MG63 (cell line): Measurements from ENCODE around the gene GLB1L3. TPM values are rescaled to one million over a fixed set of nuclear protein-coding genes. Genes with fewer than 3 reads are reported as not detected.

Experiments used
- DNase-seq: peaks from one replicate; pipeline ENCODE4 v3.0.0-alpha.2; 2020
- H3K27me3 ChIP-seq: fragments of 250-450 bp; sonication (Bioruptor Pico); 2 replicates; pipeline ENCODE4 v1.5.1; 2020; ENCODE audit warnings: mild to moderate bottlenecking, moderate library complexity
- H3K36me3 ChIP-seq: fragments of 250-450 bp; sonication (Bioruptor Pico); 2 replicates; pipeline ENCODE4 v1.5.1; 2020; ENCODE audit warnings: mild to moderate bottlenecking, moderate library complexity
- H3K4me3 ChIP-seq: fragments of 250-450 bp; sonication (Bioruptor Pico); 2 replicates; pipeline ENCODE4 v1.5.1; 2020; ENCODE audit warnings: mild to moderate bottlenecking, moderate library complexity
- H3K9me3 ChIP-seq: fragments of 250-450 bp; sonication (Bioruptor Pico); 2 replicates; pipeline ENCODE4 v1.5.1; 2020; ENCODE audit warnings: mild to moderate bottlenecking, moderate library complexity
- total RNA-seq: library from RNA; depleted of rRNA; stranded (reverse); fragments of >200 nt; shearing (Covaris generic); gene quantifications from 2 replicates; pipeline ENCODE4 v1.2.3, GENCODE V29; 2014; ENCODE audit warnings: low replicate concordance; rRNA removed

The GLB1L3 gene
- total RNA-seq, result not detected in 2 replicates

GRCh38 chr11:134275534-134276395, at the start of gene GLB1L3:
Gene GLB1L3, plus strand, starts transcription at chr11:134276379. Its CDS starts 362 bp downstream, at chr11:134276741.
- Histone ChIP-seq H3K9me3 (no peaks in the 10 kb centered on the region), H3K27me3 (peaks cover 29% of the 10 kb centered on the region), H3K36me3 (no peaks in the 10 kb centered on the region), H3K4me3 (peak within 1 kb of the TSS; percentile 24)
- peak; percentile 35 for DNase-seq

DNA sequence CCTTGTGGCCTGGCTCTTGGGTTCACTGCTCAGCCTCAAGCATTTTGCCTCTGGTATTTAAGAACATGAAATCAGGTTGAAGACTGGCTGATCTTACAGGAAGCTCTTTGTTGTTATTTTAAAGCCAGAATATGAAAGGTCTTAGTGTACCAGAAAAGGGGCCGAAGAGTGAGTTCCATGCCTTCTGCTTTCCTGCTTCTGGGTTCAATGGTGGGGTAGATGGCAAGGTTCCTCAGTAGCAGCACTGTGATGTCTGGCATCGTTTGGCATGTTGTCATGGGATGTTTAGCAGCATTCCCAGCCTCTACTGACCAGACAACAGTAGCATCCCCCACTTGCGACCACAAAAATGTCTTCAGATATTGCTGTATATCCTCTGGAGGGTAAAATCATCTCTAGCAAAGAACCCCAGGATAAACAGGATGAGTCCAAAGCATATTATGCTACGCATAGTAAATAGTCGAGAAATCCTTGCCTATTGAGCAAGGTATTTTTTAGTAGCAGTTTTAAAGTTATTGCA, 49.3 kb upstream of the GLB1L3 start:
- no peaks in the 10 kb centered on the region for H3K9me3 ChIP-seq
- no peak overlapping the region for H3K4me3 ChIP-seq
- DNase-seq, result no peak

DNA sequence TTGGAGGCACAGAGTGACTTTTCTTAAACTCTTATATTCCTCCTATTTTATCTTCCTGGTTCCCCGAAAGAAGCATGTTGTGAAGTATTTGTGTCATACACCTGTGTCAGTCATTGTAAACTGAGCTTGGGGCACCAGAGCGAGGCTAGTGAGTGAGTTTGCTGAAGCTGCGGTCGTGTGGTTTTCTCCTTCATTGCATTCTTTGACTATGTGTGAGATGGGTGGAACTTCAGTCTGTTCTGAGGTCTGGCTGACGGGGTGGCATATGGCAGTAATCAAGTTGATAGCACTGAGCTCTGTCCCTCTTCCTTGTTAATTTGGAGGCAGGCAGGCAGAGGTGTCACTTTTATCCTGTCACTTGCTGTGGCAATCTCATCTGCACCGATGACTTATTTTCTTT, 47.6 kb upstream of the GLB1L3 start:
- no peaks in the 10 kb centered on the region for H3K9me3 ChIP-seq
- DNase-seq, result no peak

More for the DNA sequence above, 49.3 kb upstream of the GLB1L3 start:
- Histone ChIP-seq H3K36me3 (peaks cover 20% of the 10 kb centered on the region), H3K27me3 (no peaks in the 10 kb centered on the region)

GRCh38 chr11:134229126-134229790, 46.9 kb upstream of the GLB1L3 start:
- no peaks in the 10 kb centered on the region for H3K9me3 ChIP-seq
- peak; percentile 24 for DNase-seq
- no peaks in the 10 kb centered on the region for H3K27me3 ChIP-seq
- peaks cover 8% of the 10 kb centered on the region for H3K36me3 ChIP-seq
- no peak overlapping the region for H3K4me3 ChIP-seq

More for the DNA sequence above, 47.6 kb upstream of the GLB1L3 start:
- H3K36me3 ChIP-seq, result peaks cover 8% of the 10 kb centered on the region
- no peak overlapping the region for H3K4me3 ChIP-seq
- H3K27me3 ChIP-seq, result no peaks in the 10 kb centered on the region

GRCh38 chr11:134230339-134230738, 45.8 kb upstream of the GLB1L3 start:
- DNase-seq, result no peak
- peaks cover 8% of the 10 kb centered on the region for H3K36me3 ChIP-seq
- no peak overlapping the region for H3K4me3 ChIP-seq
- H3K9me3 ChIP-seq, result no peaks in the 10 kb centered on the region
- no peaks in the 10 kb centered on the region for H3K27me3 ChIP-seq

DNA sequence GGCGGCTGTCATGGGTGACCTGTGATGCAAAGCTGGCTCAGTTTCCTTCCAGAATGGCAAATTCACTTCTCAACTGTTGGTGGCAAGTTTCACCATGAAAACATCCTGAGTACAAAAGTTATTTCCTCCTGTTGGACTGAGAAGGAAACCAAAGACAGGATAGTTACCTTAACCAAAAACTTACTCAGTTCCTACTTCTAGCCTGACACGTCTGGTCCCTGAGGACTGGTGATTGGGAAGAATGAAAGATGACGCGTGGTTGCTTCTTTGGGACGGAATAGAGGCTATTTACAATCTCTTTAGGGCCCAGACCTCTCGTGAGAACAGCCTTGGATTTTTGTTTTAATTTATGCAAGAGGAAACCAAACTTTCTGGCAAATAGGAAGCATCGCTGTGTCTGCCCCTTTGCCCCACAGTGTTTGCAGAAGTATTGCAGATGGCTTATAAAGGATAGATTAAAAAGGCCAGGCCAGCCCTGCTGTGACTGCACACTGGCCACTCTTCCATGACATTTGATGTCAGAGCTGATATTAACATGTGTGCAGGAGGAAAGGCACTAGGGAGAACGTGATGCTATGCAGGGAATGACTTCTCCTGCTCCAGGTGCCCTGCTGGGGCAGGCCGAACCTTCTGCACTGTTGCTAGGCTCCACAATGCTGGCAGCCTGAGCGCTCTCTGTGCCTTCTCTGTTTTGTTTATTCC, 44.1 kb upstream of the GLB1L3 start:
- no peaks in the 10 kb centered on the region for H3K9me3 ChIP-seq
- peaks cover 11% of the 10 kb centered on the region for H3K36me3 ChIP-seq
- DNase-seq, result no peak
- no peak overlapping the region for H3K4me3 ChIP-seq
- H3K27me3 ChIP-seq, result no peaks in the 10 kb centered on the region

- H3K9me3 ChIP-seq, result no peaks in the 10 kb centered on the region
- H3K4me3 ChIP-seq, result no peak overlapping the region
- H3K36me3 ChIP-seq, result peaks cover 8% of the 10 kb centered on the region
- DNase-seq, result no peak
- no peaks in the 10 kb centered on the region for H3K27me3 ChIP-seq
Measured at GRCh38 chr11:134233729-134234179, 42.4 kb upstream of the GLB1L3 start.

DNA sequence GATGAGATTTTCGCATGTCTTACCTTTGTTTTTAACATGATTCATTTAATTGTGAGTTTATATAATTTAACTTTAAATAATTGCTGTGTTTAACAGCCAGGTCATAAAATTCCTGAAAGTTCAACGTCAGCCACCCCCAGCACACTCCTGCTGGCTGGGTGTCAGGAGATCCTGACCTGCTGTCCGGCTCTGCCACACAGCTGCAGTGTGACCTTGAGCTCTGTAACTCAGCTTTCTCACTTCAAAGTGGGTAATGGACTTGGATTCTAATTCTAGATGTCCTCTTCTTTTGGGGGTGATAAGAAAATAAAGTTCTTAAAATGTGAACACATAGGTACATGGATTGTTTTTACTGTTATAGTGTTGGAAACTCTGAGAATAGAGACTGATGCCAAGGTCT, 40.8 kb upstream of the GLB1L3 start:
- no peaks in the 10 kb centered on the region for H3K27me3 ChIP-seq
- H3K9me3 ChIP-seq, result no peaks in the 10 kb centered on the region
- H3K36me3 ChIP-seq, result peaks cover 11% of the 10 kb centered on the region
- H3K4me3 ChIP-seq, result no peak overlapping the region
- DNase-seq, result no peak

DNA sequence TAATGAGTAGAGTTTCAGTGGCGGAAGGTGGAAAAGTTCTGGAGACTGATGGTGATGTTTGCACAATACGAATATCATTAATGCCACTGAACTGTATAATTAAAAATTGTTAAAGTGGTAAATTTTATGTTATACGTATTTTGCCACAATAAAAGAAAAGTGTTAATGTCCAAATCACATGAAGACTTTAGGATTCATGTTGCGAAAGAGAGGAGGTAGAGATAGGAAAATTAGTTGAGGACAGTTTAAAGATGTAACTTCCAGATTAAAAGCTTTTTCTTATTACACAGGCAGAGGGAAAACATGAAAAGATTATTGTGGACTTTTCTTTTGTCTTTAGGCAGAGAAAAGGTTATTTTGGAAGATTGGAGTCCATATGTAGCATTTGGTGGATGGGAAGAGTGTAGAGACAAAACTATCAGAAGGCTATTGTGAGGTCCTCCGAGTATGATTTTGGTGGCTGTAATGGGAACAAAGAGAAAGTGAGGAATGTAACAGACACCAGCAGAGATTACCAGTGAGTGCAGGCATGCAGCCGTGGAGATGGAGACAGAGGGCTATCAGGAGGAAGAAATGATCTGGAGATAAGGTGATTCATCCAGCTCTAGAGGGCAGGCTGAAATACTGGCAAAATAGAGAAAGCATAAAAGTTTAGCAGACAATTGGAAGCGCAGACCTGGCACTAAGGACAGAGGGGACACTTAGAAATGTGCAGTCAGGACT, 39.2 kb upstream of the GLB1L3 start:
- no peak for DNase-seq
- no peaks in the 10 kb centered on the region for H3K27me3 ChIP-seq
- H3K36me3 ChIP-seq, result peaks cover 13% of the 10 kb centered on the region
- no peak overlapping the region for H3K4me3 ChIP-seq
- no peaks in the 10 kb centered on the region for H3K9me3 ChIP-seq

GRCh38 chr11:134237557-134237922, 38.6 kb upstream of the GLB1L3 start:
- peaks cover 13% of the 10 kb centered on the region for H3K36me3 ChIP-seq

GRCh38 chr11:134238956-134239355, 37.2 kb upstream of the GLB1L3 start:
- Histone ChIP-seq H3K36me3 (peaks cover 13% of the 10 kb centered on the region), H3K27me3 (no peaks in the 10 kb centered on the region), H3K4me3 (no peak overlapping the region), H3K9me3 (no peaks in the 10 kb centered on the region)
- DNase-seq, result no peak

More at GRCh38 chr11:134237557-134237922, 38.6 kb upstream of the GLB1L3 start:
- DNase-seq, result no peak
- H3K27me3 ChIP-seq, result no peaks in the 10 kb centered on the region
- no peaks in the 10 kb centered on the region for H3K9me3 ChIP-seq
- H3K4me3 ChIP-seq, result no peak overlapping the region

DNA sequence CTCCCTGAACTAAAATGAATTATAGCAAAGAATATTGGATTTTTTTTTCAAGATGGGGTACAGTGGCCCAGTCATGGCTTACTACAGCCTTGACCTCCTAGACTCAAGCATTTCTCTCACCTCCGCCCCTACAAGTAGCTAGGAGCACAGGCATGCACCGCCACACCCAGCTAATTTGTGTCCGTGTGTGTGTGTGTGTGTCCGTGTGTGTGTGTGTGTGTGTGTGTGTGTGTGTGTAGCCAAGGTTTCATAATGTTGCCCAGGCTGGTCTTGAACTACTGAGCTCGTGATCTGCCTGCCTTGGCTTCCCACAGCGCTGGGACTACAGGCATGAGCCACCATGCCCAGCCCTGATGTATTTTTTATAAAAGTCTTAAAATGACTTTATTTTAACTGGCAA, 35.6 kb upstream of the GLB1L3 start:
- Histone ChIP-seq H3K27me3 (no peaks in the 10 kb centered on the region), H3K36me3 (peaks cover 16% of the 10 kb centered on the region), H3K4me3 (no peak overlapping the region), H3K9me3 (no peaks in the 10 kb centered on the region)
- DNase-seq, result no peak

- peaks cover 9% of the 10 kb centered on the region; the same call in 1 of the 2 replicates for H3K36me3 ChIP-seq
- no peaks in the 10 kb centered on the region for H3K9me3 ChIP-seq
- no peak for DNase-seq
- no peak overlapping the region for H3K4me3 ChIP-seq
- no peaks in the 10 kb centered on the region for H3K27me3 ChIP-seq
Measured at GRCh38 chr11:134242376-134242775, 33.8 kb upstream of the GLB1L3 start.

GRCh38 chr11:134243913-134244312, 32.3 kb upstream of the GLB1L3 start:
- Histone ChIP-seq H3K4me3 (no peak overlapping the region), H3K9me3 (no peaks in the 10 kb centered on the region), H3K36me3 (peaks cover 12% of the 10 kb centered on the region; the same call in 1 of the 2 replicates), H3K27me3 (no peaks in the 10 kb centered on the region)
- DNase-seq, result no peak

- peaks cover 9% of the 10 kb centered on the region; the same call in 1 of the 2 replicates for H3K36me3 ChIP-seq
- no peaks in the 10 kb centered on the region for H3K27me3 ChIP-seq
- H3K4me3 ChIP-seq, result no peak overlapping the region
- DNase-seq, result no peak
- H3K9me3 ChIP-seq, result no peaks in the 10 kb centered on the region
Measured at GRCh38 chr11:134244593-134244992, 31.6 kb upstream of the GLB1L3 start.

DNA sequence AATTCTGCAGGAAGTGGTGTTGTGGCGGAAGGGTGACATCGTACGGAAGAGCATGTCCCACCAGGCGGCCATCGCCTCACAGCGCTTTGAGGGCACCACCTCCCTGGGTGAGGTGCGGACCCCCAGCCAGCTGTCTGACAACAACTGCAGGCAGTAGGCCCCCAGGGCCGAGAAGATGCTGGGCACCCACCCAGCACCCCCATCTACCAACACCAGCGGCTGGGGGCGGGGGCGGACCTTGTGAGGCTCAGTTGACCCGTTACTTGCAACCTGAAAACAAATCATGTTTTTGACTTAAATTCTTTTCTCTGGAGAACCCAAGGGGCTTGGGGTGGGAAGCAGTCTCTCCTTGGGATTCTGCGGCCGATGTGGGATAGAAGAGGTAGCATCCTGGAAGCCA, 30.7 kb upstream of the GLB1L3 start:
- Histone ChIP-seq H3K36me3 (peaks cover 9% of the 10 kb centered on the region; the same call in 1 of the 2 replicates), H3K27me3 (no peaks in the 10 kb centered on the region), H3K9me3 (no peaks in the 10 kb centered on the region), H3K4me3 (no peak overlapping the region)
- no peak for DNase-seq
